ENCODE results near the gene KLHDC7B.

The KLHDC7B gene

DNA sequence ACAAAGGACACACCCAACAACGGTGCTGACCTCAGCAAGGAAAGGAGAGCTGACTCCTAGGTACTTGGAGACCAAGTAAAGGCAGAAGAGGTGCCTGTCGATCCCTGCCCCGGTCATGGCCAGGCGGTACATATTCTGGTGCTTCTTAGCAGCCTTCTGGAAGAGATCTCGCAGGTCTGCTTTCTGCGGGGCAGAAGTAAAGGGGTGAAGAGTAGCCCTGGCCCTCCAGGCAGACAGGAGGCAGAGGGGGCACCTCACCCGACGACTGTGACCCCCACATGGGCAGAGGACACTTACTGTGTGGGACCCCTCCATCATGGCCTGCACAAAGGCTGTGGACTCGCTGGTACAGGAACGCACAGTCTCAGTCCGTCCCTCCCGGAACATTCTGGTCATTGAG, 25.2 kb downstream of the KLHDC7B start:
- TF ChIP-seq, protein P1, sequence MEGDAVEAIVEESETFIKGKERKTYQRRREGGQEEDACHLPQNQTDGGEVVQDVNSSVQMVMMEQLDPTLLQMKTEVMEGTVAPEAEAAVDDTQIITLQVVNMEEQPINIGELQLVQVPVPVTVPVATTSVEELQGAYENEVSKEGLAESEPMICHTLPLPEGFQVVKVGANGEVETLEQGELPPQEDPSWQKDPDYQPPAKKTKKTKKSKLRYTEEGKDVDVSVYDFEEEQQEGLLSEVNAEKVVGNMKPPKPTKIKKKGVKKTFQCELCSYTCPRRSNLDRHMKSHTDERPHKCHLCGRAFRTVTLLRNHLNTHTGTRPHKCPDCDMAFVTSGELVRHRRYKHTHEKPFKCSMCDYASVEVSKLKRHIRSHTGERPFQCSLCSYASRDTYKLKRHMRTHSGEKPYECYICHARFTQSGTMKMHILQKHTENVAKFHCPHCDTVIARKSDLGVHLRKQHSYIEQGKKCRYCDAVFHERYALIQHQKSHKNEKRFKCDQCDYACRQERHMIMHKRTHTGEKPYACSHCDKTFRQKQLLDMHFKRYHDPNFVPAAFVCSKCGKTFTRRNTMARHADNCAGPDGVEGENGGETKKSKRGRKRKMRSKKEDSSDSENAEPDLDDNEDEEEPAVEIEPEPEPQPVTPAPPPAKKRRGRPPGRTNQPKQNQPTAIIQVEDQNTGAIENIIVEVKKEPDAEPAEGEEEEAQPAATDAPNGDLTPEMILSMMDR (IDR thresholded peaks at IDR 0.05; ENCODE audit: low read length, missing control alignments), result no peak
- no peak overlapping the region for H3K4me3 ChIP-seq (replicated peaks; ENCODE audit: low read depth, low read length)
- no peak for DNase-seq (ENCODE audit: low read depth)

DNA sequence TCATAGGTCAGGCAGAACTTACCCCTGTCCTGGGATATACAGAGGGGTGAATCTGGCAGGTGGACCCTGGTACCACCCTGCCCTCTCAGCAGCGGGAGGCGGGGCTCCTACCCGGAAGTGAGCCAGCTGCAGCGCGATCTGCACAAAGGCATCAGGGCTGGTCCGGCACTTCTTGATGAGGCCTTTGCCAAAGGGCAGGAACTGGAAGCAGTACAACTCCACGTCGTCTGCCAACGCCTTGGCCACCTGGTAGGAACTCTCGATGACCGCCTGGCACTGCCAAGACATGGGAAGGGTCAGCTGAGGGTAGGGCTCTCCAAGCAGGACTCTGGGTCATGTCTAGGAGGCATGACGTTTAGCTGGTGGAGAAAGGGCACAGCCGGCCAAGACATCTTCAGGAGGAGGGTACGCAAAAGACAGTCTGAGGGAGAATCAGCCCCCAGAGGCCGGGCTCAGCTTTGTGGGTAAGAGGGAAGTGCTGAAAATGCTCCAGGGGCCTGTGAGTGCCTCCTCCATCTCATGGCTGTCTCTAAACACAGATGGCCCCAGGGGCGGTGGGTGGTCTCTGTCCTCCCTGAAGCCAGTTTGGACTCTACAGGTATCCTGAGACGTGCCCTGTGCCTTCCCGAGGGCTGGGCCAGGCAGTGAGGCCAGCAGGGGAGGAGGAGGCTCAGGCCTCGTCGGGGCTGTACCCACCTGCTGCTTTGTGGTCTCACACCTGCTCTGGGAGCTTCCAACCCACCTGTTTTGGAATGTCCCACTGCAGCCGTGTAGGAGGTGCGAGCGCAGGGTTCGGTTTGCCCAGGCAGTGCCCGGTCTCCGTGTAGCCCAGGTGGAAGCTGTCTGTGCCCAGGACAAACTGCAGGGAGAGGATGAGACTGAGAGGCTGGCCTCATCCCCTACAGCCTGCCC, 25.8 kb downstream of the KLHDC7B start:
- TF ChIP-seq, protein P1 (IDR thresholded peaks at IDR 0.05; ENCODE audit: low read length, missing control alignments), result no peak
- H3K4me3 ChIP-seq (replicated peaks; ENCODE audit: low read depth, low read length), result no peak overlapping the region
- no peak for DNase-seq (ENCODE audit: low read depth)

DNA sequence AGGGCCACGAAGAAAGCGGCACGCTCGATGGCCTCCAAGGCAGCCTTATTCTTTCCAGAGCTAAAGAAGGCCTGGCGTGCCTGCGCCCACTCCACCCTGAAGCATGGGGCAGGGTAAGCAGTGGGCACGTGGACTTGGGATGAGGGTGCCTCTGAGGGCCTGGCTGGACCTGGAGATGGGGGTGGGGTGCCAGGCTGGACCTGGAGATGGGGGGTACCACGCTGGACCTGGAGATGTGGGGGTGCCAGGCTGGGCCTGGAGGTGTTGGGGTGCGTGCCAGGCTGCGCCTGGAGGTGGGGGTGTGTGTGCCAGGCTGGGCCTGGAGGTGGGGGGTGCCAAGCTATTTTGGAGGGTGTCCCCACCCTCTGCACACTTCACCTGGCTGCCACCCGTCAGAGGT, 27.3 kb downstream of the KLHDC7B start:
- TF ChIP-seq, protein P1 (IDR thresholded peaks at IDR 0.05; ENCODE audit: low read length, missing control alignments), result no peak
- no peak overlapping the region for H3K4me3 ChIP-seq (replicated peaks; ENCODE audit: low read depth, low read length)
- DNase-seq (ENCODE audit: low read depth), result no peak

DNA sequence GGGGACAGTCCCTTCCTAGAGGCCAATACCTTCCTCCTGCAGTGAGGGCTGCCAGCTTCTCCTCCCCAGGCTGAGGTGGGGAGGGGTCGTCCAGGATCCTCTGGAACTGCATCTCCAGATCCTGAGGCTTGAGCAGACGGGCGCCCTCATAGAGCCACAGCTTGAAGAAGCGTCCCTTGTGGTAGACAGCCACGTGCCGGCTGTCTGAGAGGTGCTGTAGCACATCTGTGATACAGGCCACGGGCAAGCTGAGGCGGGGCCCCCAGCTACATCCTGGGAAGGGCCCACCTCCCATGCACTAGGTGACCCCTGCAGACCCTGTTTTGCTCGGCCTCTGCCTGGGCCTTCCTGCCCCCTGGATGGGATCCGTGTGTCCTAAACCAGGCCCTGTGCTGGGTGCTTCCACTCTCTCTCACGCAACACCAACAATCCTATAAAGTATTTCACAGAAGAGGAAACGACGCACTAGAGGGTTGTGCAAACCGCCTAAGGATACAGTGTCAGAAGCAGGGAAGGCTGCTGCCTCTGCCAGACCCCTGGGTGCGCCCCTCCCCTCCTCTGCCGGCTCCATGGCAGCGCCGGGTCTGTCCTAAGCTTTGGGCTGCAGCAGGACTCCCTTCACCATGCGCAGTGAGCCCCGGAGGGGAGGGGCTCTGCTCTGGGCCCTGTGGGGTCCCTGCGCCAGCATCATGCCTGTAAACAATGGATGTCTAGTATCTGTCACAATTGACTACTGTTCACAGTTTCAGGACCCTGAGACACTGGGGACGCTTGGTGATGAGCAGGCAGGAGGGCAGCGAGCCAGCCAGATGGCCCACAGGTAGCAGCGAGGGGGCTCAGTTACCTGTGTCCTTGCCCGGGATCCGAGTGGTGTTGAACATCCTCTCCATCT, 28.0 kb downstream of the KLHDC7B start:
- DNase-seq (ENCODE audit: low read depth), result no peak
- TF ChIP-seq, protein P1 (IDR thresholded peaks at IDR 0.05; ENCODE audit: low read length, missing control alignments), result no peak
- H3K4me3 ChIP-seq (replicated peaks; ENCODE audit: low read depth, low read length), result no peak overlapping the region

DNA sequence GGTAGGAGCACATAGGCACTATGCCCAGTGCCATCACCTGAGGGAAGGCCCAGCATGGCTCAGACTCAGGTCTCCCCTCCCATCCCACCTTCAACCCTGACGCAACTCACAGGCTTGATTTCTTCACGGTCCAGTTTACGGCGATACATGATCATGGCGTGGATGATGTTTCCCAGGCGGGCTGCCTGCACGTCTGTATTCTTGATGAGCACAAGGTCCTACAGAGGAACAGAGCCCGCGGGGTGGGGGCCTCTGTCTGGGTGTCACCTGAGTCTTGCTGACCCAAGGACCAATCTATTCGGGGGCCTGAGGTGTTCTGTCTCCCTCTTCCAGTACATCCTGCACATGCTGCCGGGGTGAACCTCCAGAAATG, 28.7 kb downstream of the KLHDC7B start:
- TF ChIP-seq, protein P1 (IDR thresholded peaks at IDR 0.05; ENCODE audit: low read length, missing control alignments), result no peak
- DNase-seq (ENCODE audit: low read depth), result no peak
- no peak overlapping the region for H3K4me3 ChIP-seq (replicated peaks; ENCODE audit: low read depth, low read length)

DNA sequence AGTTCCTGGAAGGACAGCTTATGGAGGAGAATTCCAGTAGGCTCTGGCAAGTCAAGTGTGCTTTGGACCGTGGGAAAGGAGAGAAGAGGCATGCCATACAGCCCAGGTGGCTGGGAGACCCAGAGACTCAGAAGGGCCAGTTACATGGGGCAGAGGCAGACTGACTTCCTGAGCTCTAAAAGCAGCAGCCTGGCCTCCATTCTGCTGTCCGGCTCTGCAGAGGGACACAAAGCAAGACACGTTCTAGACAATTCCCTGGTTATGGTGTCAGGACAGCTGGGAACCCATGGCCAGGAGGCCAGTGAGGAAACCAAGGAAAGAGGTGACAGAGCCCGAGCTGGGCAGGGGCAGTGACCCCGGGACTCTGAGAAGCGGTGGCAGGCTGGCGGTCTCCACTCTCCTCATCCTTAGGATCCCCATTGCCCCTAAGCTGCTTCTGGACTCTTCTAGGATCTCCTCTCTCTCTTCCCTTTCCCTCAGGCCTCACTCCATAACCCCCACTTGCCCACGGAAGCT, 29.8 kb downstream of the KLHDC7B start:
- no peak overlapping the region for H3K4me3 ChIP-seq (replicated peaks; ENCODE audit: low read depth, low read length)
- DNase-seq (ENCODE audit: low read depth), result no peak
- TF ChIP-seq, protein P1 (IDR thresholded peaks at IDR 0.05; ENCODE audit: low read length, missing control alignments), result no peak
